ENCODE measurements around the gene ARNT2. TPM values are rescaled to one million over a fixed set of nuclear protein-coding genes. Genes with fewer than 3 reads are reported as not detected.

ARNT2 gene
- polyA plus RNA-seq, 2 of the 4 experiments (the other 2 are of a cell fraction) = 8.9 to 17.0 TPM

DNA sequence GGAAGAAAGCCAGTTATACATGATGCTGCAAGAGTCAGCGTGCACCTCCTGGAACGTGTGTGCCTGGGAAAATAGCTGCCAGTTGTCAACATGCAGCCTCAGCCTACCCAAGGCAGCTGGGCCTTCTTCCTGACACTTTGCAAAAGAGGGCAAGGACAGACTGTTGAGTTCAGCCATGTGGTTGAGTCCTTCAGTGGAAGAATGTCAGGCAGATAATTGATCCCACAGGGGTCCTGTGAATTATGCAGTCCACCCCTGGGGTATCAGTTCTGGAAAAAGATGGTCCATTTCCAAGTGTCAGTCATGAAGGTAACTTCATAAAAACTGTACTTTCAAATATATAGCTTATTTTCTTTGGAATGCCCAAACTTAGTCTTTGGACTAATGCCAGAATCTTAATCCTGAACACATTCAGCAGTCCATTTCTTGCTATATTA, 79.6 kb downstream of the ARNT2 start (continued):
- TF ChIP-seq, protein P1, sequence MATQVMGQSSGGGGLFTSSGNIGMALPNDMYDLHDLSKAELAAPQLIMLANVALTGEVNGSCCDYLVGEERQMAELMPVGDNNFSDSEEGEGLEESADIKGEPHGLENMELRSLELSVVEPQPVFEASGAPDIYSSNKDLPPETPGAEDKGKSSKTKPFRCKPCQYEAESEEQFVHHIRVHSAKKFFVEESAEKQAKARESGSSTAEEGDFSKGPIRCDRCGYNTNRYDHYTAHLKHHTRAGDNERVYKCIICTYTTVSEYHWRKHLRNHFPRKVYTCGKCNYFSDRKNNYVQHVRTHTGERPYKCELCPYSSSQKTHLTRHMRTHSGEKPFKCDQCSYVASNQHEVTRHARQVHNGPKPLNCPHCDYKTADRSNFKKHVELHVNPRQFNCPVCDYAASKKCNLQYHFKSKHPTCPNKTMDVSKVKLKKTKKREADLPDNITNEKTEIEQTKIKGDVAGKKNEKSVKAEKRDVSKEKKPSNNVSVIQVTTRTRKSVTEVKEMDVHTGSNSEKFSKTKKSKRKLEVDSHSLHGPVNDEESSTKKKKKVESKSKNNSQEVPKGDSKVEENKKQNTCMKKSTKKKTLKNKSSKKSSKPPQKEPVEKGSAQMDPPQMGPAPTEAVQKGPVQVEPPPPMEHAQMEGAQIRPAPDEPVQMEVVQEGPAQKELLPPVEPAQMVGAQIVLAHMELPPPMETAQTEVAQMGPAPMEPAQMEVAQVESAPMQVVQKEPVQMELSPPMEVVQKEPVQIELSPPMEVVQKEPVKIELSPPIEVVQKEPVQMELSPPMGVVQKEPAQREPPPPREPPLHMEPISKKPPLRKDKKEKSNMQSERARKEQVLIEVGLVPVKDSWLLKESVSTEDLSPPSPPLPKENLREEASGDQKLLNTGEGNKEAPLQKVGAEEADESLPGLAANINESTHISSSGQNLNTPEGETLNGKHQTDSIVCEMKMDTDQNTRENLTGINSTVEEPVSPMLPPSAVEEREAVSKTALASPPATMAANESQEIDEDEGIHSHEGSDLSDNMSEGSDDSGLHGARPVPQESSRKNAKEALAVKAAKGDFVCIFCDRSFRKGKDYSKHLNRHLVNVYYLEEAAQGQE (IDR thresholded peaks at IDR 0.05) = no peak
- no peak for TF ChIP-seq MAZ (IDR thresholded peaks at IDR 0.05; ENCODE audit: borderline replicate concordance, low read depth, low read length)
- TF ChIP-seq FOSL2 (IDR thresholded peaks at IDR 0.05) = no peak
- no peak for TF ChIP-seq FOSL2 (CRISPR knock-in tag; IDR thresholded peaks at IDR 0.05)
- TF ChIP-seq KDM5A (IDR thresholded peaks at IDR 0.05) = no peak
- TF ChIP-seq, protein P2, sequence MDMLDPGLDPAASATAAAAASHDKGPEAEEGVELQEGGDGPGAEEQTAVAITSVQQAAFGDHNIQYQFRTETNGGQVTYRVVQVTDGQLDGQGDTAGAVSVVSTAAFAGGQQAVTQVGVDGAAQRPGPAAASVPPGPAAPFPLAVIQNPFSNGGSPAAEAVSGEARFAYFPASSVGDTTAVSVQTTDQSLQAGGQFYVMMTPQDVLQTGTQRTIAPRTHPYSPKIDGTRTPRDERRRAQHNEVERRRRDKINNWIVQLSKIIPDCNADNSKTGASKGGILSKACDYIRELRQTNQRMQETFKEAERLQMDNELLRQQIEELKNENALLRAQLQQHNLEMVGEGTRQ (IDR thresholded peaks at IDR 0.05) = no peak
- no peak for TF ChIP-seq KDM1A (IDR thresholded peaks at IDR 0.05; ENCODE audit: low read depth)
- TF ChIP-seq, protein P3, sequence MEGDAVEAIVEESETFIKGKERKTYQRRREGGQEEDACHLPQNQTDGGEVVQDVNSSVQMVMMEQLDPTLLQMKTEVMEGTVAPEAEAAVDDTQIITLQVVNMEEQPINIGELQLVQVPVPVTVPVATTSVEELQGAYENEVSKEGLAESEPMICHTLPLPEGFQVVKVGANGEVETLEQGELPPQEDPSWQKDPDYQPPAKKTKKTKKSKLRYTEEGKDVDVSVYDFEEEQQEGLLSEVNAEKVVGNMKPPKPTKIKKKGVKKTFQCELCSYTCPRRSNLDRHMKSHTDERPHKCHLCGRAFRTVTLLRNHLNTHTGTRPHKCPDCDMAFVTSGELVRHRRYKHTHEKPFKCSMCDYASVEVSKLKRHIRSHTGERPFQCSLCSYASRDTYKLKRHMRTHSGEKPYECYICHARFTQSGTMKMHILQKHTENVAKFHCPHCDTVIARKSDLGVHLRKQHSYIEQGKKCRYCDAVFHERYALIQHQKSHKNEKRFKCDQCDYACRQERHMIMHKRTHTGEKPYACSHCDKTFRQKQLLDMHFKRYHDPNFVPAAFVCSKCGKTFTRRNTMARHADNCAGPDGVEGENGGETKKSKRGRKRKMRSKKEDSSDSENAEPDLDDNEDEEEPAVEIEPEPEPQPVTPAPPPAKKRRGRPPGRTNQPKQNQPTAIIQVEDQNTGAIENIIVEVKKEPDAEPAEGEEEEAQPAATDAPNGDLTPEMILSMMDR (IDR thresholded peaks at IDR 0.05) = no peak
- TF ChIP-seq, protein P4, sequence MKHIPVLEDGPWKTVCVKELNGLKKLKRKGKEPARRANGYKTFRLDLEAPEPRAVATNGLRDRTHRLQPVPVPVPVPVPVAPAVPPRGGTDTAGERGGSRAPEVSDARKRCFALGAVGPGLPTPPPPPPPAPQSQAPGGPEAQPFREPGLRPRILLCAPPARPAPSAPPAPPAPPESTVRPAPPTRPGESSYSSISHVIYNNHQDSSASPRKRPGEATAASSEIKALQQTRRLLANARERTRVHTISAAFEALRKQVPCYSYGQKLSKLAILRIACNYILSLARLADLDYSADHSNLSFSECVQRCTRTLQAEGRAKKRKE (CRISPR knock-in tag; IDR thresholded peaks at IDR 0.05; ENCODE audit: low read depth) = no peak
- TF ChIP-seq PHF8 (IDR thresholded peaks at IDR 0.05; ENCODE audit: borderline replicate concordance, low read depth) = no peak

DNA sequence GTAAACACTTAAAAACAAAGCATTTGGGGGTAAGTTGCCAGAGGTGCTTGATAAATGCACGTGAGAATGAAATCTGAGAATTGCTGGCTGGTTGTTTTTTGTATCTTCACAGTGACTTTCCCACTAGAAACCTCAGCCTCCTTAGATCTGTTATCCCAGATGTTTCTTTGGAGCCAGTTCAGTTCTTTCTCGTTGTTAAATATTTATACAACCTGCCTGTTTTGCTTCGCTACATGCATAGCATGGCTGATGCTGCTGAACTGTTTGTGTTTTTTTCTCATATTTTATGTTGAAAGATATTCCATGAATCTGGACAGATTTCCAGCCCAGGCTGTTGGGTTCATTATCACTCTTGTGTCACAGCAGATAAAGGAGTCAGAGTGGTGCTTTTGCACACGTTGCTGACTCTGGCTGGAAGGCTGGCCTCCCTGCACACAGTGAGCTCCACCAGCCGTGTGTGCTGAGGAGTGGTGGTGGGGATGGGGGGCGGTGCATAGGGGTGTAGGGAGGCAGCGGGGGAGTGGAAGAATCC, 80.2 kb downstream of the ARNT2 start:
- Histone ChIP-seq H3K4me2 (no peak overlapping the region), H3K4me1 (peaks cover 27% of the 10 kb centered on the region), H3K27ac (no peak overlapping the region), H3K9me3 (no peaks in the 10 kb centered on the region), H3K4me3 (no peak overlapping the region)
- POLR2A ChIA-PET = no interaction called here
- no peak for DNase-seq (ENCODE audit: low read depth in 1 of 2, low spot score in 1 of 2)
- peak; percentile 13 for FAIRE-seq
- no peak for TF ChIP-seq HOXB5 (CRISPR knock-in tag; IDR thresholded peaks at IDR 0.05)
- TF ChIP-seq NR3C1 (IDR thresholded peaks at IDR 0.05) = no peak
- TF ChIP-seq POLR2A (IDR thresholded peaks at IDR 0.05; ENCODE audit: low read length) = no peak
- no peak for TF ChIP-seq JUNB (IDR thresholded peaks at IDR 0.05)
- TF ChIP-seq TP53 (CRISPR knock-in tag; IDR thresholded peaks at IDR 0.05) = no peak
- 75% methylated on average over 4 of the region's 7 CpGs for WGBS (ENCODE audit: missing lambda C conversion rate)
- ATAC-seq = no peak
- CTCF ChIA-PET = interaction anchor here (1.4 to 5.2 kb wide), 4 partner anchors 10 to 295 kb away, joined by 3 to 33 read pairs (median 18); partner anchors contain the start of gene CEMIP

DNA sequence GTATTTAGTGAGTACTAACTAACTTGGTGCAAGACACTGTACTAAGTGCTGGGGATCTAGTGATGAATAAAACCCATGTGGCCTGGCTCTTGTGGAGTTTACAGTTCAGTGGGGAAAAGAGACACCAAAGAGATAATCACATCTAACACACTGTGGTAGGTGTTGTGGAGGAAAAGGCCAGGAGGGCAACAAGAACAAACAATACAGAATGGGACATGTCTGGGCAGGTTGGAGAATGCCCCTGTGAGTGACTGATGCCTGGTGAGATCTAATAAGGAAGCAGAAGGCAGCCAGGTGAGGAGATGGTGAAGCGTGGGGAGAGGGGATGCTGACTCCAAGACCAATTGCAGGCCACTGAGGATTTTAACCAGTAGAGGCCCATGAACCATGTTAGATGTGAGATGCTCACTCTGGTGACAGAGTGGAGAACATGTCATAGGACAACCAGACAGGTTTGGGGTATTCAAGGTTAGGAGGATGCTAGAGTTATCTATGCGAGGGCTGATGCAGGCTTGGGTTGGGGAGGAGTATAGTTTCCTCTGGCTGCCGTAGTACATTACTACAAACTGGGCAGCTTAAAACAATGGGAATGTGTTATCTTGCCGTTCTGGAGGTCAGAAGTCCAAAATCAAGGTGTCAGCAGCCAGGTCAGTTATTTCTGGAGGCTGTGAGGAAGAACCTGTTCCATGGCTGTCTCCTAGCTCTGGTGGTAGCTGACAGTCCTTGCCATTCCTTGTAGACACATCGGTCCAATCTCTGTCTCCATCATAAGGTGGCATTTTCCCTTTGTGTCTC, 81.4 kb downstream of the ARNT2 start:
- POLR2A ChIA-PET = no interaction called here

More for the DNA sequence above, 81.4 kb downstream of the ARNT2 start:
- TF ChIP-seq HDAC2 (IDR thresholded peaks at IDR 0.05) (no peak), HOXB5 (CRISPR knock-in tag; IDR thresholded peaks at IDR 0.05) (no peak), JUN (IDR thresholded peaks at IDR 0.05) (no peak), ZNF302 (CRISPR knock-in tag; IDR thresholded peaks at IDR 0.05) (no peak), TP53 (CRISPR knock-in tag; IDR thresholded peaks at IDR 0.05) (no peak), FOXS1 (CRISPR knock-in tag; IDR thresholded peaks at IDR 0.05) (no peak)
- H3K4me1 ChIP-seq = peaks cover 31% of the 10 kb centered on the region
- H3K9me3 ChIP-seq = no peaks in the 10 kb centered on the region
- ATAC-seq = no peak
- H3K4me3 ChIP-seq = no peak overlapping the region
- no peak overlapping the region for H3K4me2 ChIP-seq
- H3K27ac ChIP-seq = peak overlapping the region; percentile 8 to 48; a peak in 4 of 6 replicates
- FAIRE-seq = no peak
- 90% methylated on average over 5 of the region's 5 CpGs for WGBS (ENCODE audit: missing lambda C conversion rate)
- DNase-seq (ENCODE audit: low read depth in 1 of 2, low spot score in 1 of 2) = no peak
- CTCF ChIA-PET = interaction anchor here (1.2 to 5.1 kb wide), 2 partner anchors 29 to 81 kb away, joined by 3 to 33 read pairs; no protein-coding TSS in a partner anchor

Data from A549 (cell line).